Islet precursor cell (in vitro differentiated cells): Measurements from ENCODE around the gene SZT2.
"Not testable (repeated sequence)": the region's sequence is repeated elsewhere in the genome, so short reads cannot be mapped to it uniquely, and the experiment has no call there.

ENCODE experiments used
- DNase-seq: peaks from one replicate; pipeline ENCODE4 v3.0.0-alpha.2; 2018

The SZT2 gene

GRCh38 chr1:43501806-43502205 lies 112.1 kb downstream of the SZT2 start:
- DNase-seq: not testable (repeated sequence)

DNA sequence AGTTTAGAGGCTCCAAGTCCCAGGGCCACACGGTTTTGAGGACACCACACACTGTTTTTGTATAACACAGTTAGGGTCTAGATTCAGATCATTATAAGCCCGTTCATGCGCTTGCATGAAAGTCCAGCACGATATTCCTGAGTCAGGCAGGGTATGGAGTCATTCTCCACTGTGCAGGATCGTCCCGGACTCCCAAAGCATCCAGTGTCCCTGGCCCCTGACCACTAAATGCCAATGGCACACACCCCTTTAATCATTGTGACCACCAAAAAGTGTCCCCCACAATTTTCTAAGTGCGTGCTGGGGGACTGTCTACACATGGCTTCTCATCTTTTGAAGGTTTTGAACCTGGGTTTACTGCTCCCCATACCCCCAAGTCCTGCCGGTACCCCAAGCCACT lies 113.8 kb downstream of the SZT2 start:
- no peak for DNase-seq
